D341Med (cell line): ENCODE data around the gene FZD4.
A peak's percentile ranks its signal among the peaks of the same experiment; 100 is the strongest.
"Not testable (repeated sequence)": the region's sequence is repeated elsewhere in the genome, so short reads cannot be mapped to it uniquely, and the experiment has no call there.

Source experiments
- DNase-seq: peaks from one replicate; pipeline ENCODE4 v3.0.0; 2012; ENCODE audit warnings: low spot score

Gene FZD4

GRCh38 chr11:86977441-86978050, 22.4 kb upstream of the FZD4 start:
- DNase-seq, result no peak

- DNase-seq, result no peak
These were observed 17.5 kb upstream of the FZD4 start for GRCh38 chr11:86972734-86973133.

- DNase-seq, result no peak
These were observed 14.1 kb upstream of the FZD4 start for GRCh38 chr11:86969258-86969657.

GRCh38 chr11:86967601-86968000, 12.4 kb upstream of the FZD4 start:
- not testable (repeated sequence) for DNase-seq

- no peak for DNase-seq
These were observed 2.9 kb upstream of the FZD4 start for GRCh38 chr11:86957976-86958646.

- DNase-seq, result no peak
These were observed 1.7 kb upstream of the FZD4 start for GRCh38 chr11:86956905-86957195.

GRCh38 chr11:86955111-86955360, 159 bp downstream of the FZD4 start:
- DNase-seq, result no peak

- DNase-seq, result no peak
These were observed 705 bp downstream of the FZD4 start for GRCh38 chr11:86954269-86955110.

- DNase-seq, result no peak
These were observed 2.8 kb downstream of the FZD4 start for GRCh38 chr11:86952221-86952875.

- no peak for DNase-seq
These were observed 3.5 kb downstream of the FZD4 start for GRCh38 chr11:86951706-86952105.

GRCh38 chr11:86950661-86950995, 4.6 kb downstream of the FZD4 start:
- no peak for DNase-seq

GRCh38 chr11:86949995-86950660, 5.1 kb downstream of the FZD4 start:
- DNase-seq, result no peak

- DNase-seq, result no peak
These were observed 6.5 kb downstream of the FZD4 start for GRCh38 chr11:86948733-86949132.

GRCh38 chr11:86947541-86947940, 7.7 kb downstream of the FZD4 start:
- DNase-seq, result no peak

GRCh38 chr11:86943505-86943904, 11.7 kb downstream of the FZD4 start:
- DNase-seq, result not testable (repeated sequence)

GRCh38 chr11:86941871-86942599, 13.2 kb downstream of the FZD4 start:
- no peak for DNase-seq

GRCh38 chr11:86941077-86941870, 13.9 kb downstream of the FZD4 start:
- DNase-seq, result no peak

- no peak for DNase-seq
These were observed 14.9 kb downstream of the FZD4 start for GRCh38 chr11:86940122-86940777.

- peak; percentile 26 for DNase-seq
These were observed 16.0 kb downstream of the FZD4 start for GRCh38 chr11:86938900-86939880.
